Measurements from ENCODE around the gene LY86.

Gene LY86

GRCh38 chr6:6588064-6588923, at the start of gene LY86:
TSS of gene LY86 (plus strand) at chr6:6588720. CDS start at chr6:6588735, 15 bp downstream.
- in situ Hi-C loops (cut with MboI; ENCODE audit: low sequenced_read_pairs) = no loop called here

- in situ Hi-C loops (cut with MboI; ENCODE audit: low sequenced_read_pairs) = no loop called here
These were observed 49.5 kb upstream of the LY86 start for GRCh38 chr6:6539036-6539435.

GRCh38 chr6:6542357-6542756, 46.2 kb upstream of the LY86 start:
- in situ Hi-C loops (cut with MboI; ENCODE audit: low sequenced_read_pairs) = no loop called here

- in situ Hi-C loops (cut with MboI; ENCODE audit: low sequenced_read_pairs) = no loop called here
These were observed 45.2 kb upstream of the LY86 start for GRCh38 chr6:6543181-6543879.

- in situ Hi-C loops (cut with MboI; ENCODE audit: low sequenced_read_pairs) = no loop called here
These were observed 42.8 kb upstream of the LY86 start for GRCh38 chr6:6545616-6546317.

- in situ Hi-C loops (cut with MboI; ENCODE audit: low sequenced_read_pairs) = no loop called here
These were observed 42.0 kb upstream of the LY86 start for GRCh38 chr6:6546318-6547109.

- in situ Hi-C loops (cut with MboI; ENCODE audit: low sequenced_read_pairs) = no loop called here
These were observed 41.2 kb upstream of the LY86 start for GRCh38 chr6:6547110-6547879.

- in situ Hi-C loops (cut with MboI; ENCODE audit: low sequenced_read_pairs) = no loop called here
These were observed 32.3 kb upstream of the LY86 start for GRCh38 chr6:6556161-6556737.

- in situ Hi-C loops (cut with MboI; ENCODE audit: low sequenced_read_pairs) = no loop called here
These were observed 31.6 kb upstream of the LY86 start for GRCh38 chr6:6556738-6557503.

GRCh38 chr6:6557504-6557839, 31.0 kb upstream of the LY86 start:
- in situ Hi-C loops (cut with MboI; ENCODE audit: low sequenced_read_pairs) = no loop called here

- in situ Hi-C loops (cut with MboI; ENCODE audit: low sequenced_read_pairs) = no loop called here
These were observed 30.6 kb upstream of the LY86 start for GRCh38 chr6:6557886-6558285.

- in situ Hi-C loops (cut with MboI; ENCODE audit: low sequenced_read_pairs) = no loop called here
These were observed 28.4 kb upstream of the LY86 start for GRCh38 chr6:6559994-6560570.

GRCh38 chr6:6560909-6561308, 27.6 kb upstream of the LY86 start:
- in situ Hi-C loops (cut with MboI; ENCODE audit: low sequenced_read_pairs) = no loop called here

GRCh38 chr6:6564154-6564553, 24.4 kb upstream of the LY86 start:
- in situ Hi-C loops (cut with MboI; ENCODE audit: low sequenced_read_pairs) = no loop called here

GRCh38 chr6:6565069-6565468, 23.5 kb upstream of the LY86 start:
- in situ Hi-C loops (cut with MboI; ENCODE audit: low sequenced_read_pairs) = no loop called here

GRCh38 chr6:6565488-6565887, 23.0 kb upstream of the LY86 start:
- in situ Hi-C loops (cut with MboI; ENCODE audit: low sequenced_read_pairs) = no loop called here

- in situ Hi-C loops (cut with MboI; ENCODE audit: low sequenced_read_pairs) = no loop called here
These were observed 21.8 kb upstream of the LY86 start for GRCh38 chr6:6566766-6567165.

GRCh38 chr6:6569096-6569810, 19.3 kb upstream of the LY86 start:
- in situ Hi-C loops (cut with MboI; ENCODE audit: low sequenced_read_pairs) = no loop called here
